Measurements from ENCODE around the gene DCAF11. TPM values are rescaled to one million over a fixed set of nuclear protein-coding genes. Genes with fewer than 3 reads are reported as not detected.

The DCAF11 gene
- total RNA-seq (100 to 1,000 TPM in 1 of 2 donors, 10 to 100 TPM in 1; 68.9 to 153 TPM), polyA plus RNA-seq (10 to 100 TPM; 26.4 to 59.4 TPM)
- long read RNA-seq, donor 1, full-length matches to known transcripts: 5 of 25 reads
- long read RNA-seq, donor 1, partial matches to known transcripts: 20 of 25 reads
- long read RNA-seq, donor 1, other reads (novel, unspliced or antisense): 0 of 25 reads
- long read RNA-seq, donor 2, partial matches to known transcripts: 0 of 1 reads
- long read RNA-seq, donor 2, other reads (novel, unspliced or antisense): 0 of 1 reads
- long read RNA-seq, donor 3, partial matches to known transcripts: 0 of 2 reads
- long read RNA-seq, donor 3, other reads (novel, unspliced or antisense): 0 of 2 reads
- long read RNA-seq, donor 4: 0 reads
- long read RNA-seq, donor 5, full-length matches to known transcripts: 10 of 10 reads
- long read RNA-seq, donor 5, partial matches to known transcripts: 0 of 10 reads
- long read RNA-seq, donor 5, other reads (novel, unspliced or antisense): 0 of 10 reads

DNA sequence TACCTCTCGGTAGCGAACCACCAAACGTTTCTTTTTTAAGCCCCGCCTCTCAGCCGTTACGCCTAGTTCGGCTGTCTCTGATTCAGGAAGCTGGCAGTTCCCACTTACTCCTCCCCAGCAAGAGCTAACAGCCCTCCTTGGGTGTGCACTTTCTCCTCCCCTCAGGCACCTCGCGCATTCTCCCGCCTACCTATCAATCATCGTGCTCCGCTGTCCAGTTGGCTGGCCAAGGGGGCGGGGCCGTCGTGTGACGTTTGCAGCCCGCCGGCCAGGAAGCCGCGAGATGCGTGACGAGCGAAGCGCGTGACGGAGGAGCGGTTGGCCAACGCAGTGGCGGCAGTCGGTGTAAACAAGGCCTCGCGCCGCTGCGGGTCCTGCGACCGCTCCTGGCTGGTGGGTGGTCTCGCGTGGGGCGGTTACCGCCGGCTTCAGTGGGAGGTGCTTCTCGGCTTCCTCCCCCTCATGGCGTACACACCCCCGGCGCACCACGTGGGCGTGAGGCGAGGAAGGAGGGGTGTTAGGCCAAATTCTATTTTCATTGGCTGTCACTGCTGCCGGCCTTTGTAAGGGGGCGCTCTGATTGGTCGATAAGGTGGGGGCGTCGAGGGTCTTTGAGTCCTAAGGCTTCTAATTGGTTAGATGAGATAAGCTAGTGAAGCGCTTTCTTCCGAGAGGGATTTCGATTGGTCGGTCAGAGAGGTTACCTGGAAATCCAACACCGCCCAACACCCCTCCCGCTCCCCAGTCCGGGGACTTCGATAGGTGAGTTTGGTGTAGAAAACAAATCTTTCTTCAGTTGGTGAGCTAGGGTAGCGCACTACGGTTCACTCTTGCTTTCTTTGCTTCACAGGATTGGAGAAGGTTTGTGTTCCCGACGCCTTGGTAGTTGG is at the start of gene DCAF11, which contains the start of gene NRL:
Gene DCAF11, plus strand, starts transcription at position 246 of the 890 bp plus-strand sequence. CDS start 818 bp downstream, outside the sequence.
Gene NRL, minus strand, starts transcription at position 418 of the 890 bp plus-strand sequence. CDS start 32,101 bp downstream, outside the sequence.
- H3K9ac ChIP-seq (ENCODE audit: insufficient read depth in 1 of 2, low read length in 2 of 2): peak within 1 kb of the TSS; percentile 65 to 95
- TF ChIP-seq, protein P1, sequence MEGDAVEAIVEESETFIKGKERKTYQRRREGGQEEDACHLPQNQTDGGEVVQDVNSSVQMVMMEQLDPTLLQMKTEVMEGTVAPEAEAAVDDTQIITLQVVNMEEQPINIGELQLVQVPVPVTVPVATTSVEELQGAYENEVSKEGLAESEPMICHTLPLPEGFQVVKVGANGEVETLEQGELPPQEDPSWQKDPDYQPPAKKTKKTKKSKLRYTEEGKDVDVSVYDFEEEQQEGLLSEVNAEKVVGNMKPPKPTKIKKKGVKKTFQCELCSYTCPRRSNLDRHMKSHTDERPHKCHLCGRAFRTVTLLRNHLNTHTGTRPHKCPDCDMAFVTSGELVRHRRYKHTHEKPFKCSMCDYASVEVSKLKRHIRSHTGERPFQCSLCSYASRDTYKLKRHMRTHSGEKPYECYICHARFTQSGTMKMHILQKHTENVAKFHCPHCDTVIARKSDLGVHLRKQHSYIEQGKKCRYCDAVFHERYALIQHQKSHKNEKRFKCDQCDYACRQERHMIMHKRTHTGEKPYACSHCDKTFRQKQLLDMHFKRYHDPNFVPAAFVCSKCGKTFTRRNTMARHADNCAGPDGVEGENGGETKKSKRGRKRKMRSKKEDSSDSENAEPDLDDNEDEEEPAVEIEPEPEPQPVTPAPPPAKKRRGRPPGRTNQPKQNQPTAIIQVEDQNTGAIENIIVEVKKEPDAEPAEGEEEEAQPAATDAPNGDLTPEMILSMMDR (IDR thresholded peaks at IDR 0.05; ENCODE audit: control extremely low read depth, extremely low read depth): no peak
- peaks cover 0 to 18% (median 7%) of the 10 kb centered on the region in 5 donors for H3K4me1 ChIP-seq (ENCODE audit: control insufficient read depth in 5 of 5, insufficient read depth in 5 of 5, low read length in 5 of 5)
- H3K4me3 ChIP-seq: peak within 1 kb of the TSS; percentile 55
- H3K27ac ChIP-seq (ENCODE audit: low read depth in 1 of 2, low read length in 1 of 2): peak within 1 kb of the TSS; percentile 97 to 98
- peaks cover 15 to 22% (median 15%) of the 10 kb centered on the region in 4 donors for H3K36me3 ChIP-seq (ENCODE audit: control insufficient read depth in 4 of 4, insufficient read depth in 4 of 4, low read length in 4 of 4)
- 0% methylated on average over 65 of the region's 65 CpGs for WGBS, 2 donors
- H3K9me3 ChIP-seq (ENCODE audit: control insufficient read depth in 4 of 4, insufficient read depth in 3 of 4, low read length in 3 of 4): no peaks in the 10 kb centered on the region
- ATAC-seq (ENCODE audit: insufficient read depth, low FRiP score) (peak; percentile 95), DNase-seq (peak; percentile 99 to 100 (median 100))
- no peaks in the 10 kb centered on the region for H3K27me3 ChIP-seq (ENCODE audit: control insufficient read depth in 3 of 3, insufficient read depth in 3 of 3, low read length in 2 of 3)

DNA sequence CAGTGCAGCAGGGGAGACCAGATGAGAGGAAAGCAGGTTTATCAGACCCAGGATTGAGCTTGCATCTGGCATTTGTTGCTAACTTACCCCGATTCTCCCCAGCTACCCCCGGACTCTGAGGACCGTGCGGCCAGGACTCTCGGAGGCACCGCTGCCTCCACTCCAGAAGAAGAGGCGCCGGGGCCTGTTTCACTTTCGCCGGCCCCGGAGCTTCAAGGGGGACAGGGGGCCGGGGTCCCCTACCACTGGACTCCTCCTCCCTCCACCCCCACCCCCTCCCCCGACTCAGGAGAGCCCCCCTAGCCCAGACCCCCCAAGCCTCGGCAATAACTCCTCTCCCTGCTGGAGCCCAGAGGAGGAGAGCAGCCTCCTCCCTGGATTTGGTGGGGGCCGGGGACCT is 49.7 kb upstream of the DCAF11 start:
- no peak overlapping the region for H3K27ac ChIP-seq (ENCODE audit: low read depth in 1 of 2, low read length in 1 of 2)
- no peak overlapping the region for H3K9ac ChIP-seq (ENCODE audit: insufficient read depth in 1 of 2, low read length in 2 of 2)
- peaks cover 0 to 2% (median 0%) of the 10 kb centered on the region in 4 donors for H3K9me3 ChIP-seq (ENCODE audit: control insufficient read depth in 4 of 4, insufficient read depth in 3 of 4, low read length in 3 of 4)
- TF ChIP-seq, protein P1 (IDR thresholded peaks at IDR 0.05; ENCODE audit: control extremely low read depth, extremely low read depth): no peak
- 81 to 91% methylated on average over 14 to 15 of the region's 15 CpGs for WGBS, 2 donors
- ATAC-seq (ENCODE audit: insufficient read depth, low FRiP score) (no peak), DNase-seq (no peak)
- H3K27me3 ChIP-seq (ENCODE audit: control insufficient read depth in 3 of 3, insufficient read depth in 3 of 3, low read length in 2 of 3): no peaks in the 10 kb centered on the region
- no peaks in the 10 kb centered on the region for H3K4me1 ChIP-seq (ENCODE audit: control insufficient read depth in 5 of 5, insufficient read depth in 5 of 5, low read length in 5 of 5)
- no peak overlapping the region for H3K4me3 ChIP-seq
- H3K36me3 ChIP-seq (ENCODE audit: control insufficient read depth in 4 of 4, insufficient read depth in 4 of 4, low read length in 4 of 4): no peaks in the 10 kb centered on the region

DNA sequence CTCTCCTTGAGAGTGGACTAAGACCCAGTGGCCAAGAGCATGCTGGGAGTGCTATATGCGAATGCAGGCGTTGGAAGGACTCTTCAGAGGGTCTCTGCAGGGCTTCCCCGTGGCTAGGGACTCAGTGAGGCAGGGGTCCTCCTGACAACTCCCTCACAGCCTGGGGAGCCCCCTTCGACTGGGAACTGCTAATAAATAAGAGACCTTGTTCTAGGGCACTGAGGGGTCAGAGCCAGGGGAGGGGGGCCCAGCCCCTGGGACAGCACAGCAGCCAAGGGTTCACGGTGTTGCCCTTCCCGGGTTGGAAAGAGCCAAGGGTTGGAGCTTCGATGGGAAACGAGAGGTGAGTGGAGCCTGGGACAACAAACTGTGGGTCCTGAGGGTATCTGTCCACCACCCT is 49.2 kb upstream of the DCAF11 start:
- Histone ChIP-seq H3K27me3 (ENCODE audit: control insufficient read depth in 3 of 3, insufficient read depth in 3 of 3, low read length in 2 of 3) (no peaks in the 10 kb centered on the region), H3K9ac (ENCODE audit: insufficient read depth in 1 of 2, low read length in 2 of 2) (no peak overlapping the region), H3K4me1 (ENCODE audit: control insufficient read depth in 5 of 5, insufficient read depth in 5 of 5, low read length in 5 of 5) (no peaks in the 10 kb centered on the region), H3K27ac (ENCODE audit: low read depth in 1 of 2, low read length in 1 of 2) (no peak overlapping the region), H3K4me3 (no peak overlapping the region), H3K36me3 (ENCODE audit: control insufficient read depth in 4 of 4, insufficient read depth in 4 of 4, low read length in 4 of 4) (no peaks in the 10 kb centered on the region), H3K9me3 (ENCODE audit: control insufficient read depth in 4 of 4, insufficient read depth in 3 of 4, low read length in 3 of 4) (peaks cover 0 to 2% (median 0%) of the 10 kb centered on the region in 4 donors)
- TF ChIP-seq, protein P1 (IDR thresholded peaks at IDR 0.05; ENCODE audit: control extremely low read depth, extremely low read depth): no peak
- ATAC-seq (ENCODE audit: insufficient read depth, low FRiP score) (no peak), DNase-seq (no peak)
- 66 to 80% methylated on average over 8 of the region's 8 CpGs for WGBS, 2 donors
